T-helper 1 cell treated with Interleukin-12 subunit alpha and Interleukin-12 subunit beta and Interleukin-4 antibody, amounts not matched to agents 30 μg/mL and 1 μg/mL, for 36 hours (primary cell): ENCODE results near the gene OTUB2.

Experiments
- H3K27ac Mint-ChIP-seq: one replicate; pipeline ENCODE4 v1.8.0; 2021; ENCODE audit warnings: mild to moderate bottlenecking, mixed read lengths
- H3K27me3 Mint-ChIP-seq: one replicate; pipeline ENCODE4 v1.8.0; 2021; ENCODE audit warnings: low read depth, mixed read lengths
- H3K36me3 Mint-ChIP-seq: one replicate; pipeline ENCODE4 v1.8.0; 2021; ENCODE audit warnings: low read depth, mixed read lengths
- H3K4me1 Mint-ChIP-seq: one replicate; pipeline ENCODE4 v1.8.0; 2021; ENCODE audit warnings: low read depth, mixed read lengths
- H3K4me3 Mint-ChIP-seq: one replicate; pipeline ENCODE4 v1.8.0; 2021; ENCODE audit warnings: mild to moderate bottlenecking, moderate library complexity, mixed read lengths
- H3K9me3 Mint-ChIP-seq: one replicate; pipeline ENCODE4 v1.8.0; 2021; ENCODE audit warnings: mixed read lengths

The OTUB2 gene

DNA sequence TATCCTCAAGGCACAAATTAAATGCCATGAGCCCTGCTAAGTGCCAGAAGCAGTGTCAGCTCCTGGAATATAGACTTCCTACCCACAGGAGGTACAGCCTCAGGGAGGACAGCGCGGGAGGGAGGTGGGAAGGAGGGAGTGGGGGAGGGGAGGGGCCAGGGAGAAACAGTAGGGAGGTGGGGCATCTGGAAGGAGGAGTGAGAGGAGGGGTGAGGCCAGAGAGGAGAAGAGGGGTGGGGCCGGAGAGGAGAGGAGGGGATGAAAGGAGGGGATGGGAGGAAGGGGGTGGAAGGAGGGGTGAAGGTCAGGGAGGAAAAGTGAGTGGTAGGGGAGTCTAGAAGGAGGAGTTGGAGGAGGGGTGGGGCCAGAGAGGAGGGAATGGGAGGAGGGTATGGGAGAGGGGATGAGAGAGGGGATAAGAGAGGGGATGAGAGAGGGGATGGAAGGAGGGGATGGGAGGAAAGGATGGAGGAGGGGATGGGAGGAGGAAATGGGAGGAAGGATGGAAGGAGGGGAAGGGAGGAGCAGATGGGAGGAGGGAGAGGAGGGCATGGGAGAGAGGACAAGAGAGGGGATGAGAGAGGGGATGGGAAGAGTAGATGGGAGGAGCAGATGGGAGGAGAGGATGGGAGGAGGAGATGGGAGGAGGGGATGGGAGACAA lies 38.2 kb upstream of the OTUB2 start:
- Mint-ChIP-seq H3K4me1 (peaks cover 9% of the 10 kb centered on the region), H3K4me3 (no peak overlapping the region), H3K36me3 (no peaks in the 10 kb centered on the region), H3K27me3 (no peaks in the 10 kb centered on the region), H3K9me3 (no peaks in the 10 kb centered on the region), H3K27ac (no peak overlapping the region)

DNA sequence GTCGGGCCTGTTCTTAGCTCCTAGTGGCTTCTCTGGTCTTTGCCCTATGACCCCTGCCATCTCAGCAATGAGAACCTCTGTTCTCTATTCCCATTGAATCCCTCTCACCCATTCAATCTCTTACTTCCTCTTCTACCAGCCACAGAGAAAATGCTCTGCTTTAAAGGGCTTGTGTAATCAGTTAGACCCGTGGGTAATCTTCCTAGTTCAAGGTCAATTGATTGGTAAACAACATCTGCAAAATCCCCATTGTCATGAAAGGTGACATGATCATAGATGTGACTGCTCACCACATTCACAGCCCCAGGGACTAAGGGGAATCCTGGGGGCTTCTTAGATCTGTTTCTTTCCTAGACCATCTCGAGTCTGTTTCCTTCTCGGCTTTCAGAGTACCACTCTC lies 36.2 kb upstream of the OTUB2 start:
- peaks cover 9% of the 10 kb centered on the region for H3K4me1 Mint-ChIP-seq
- no peaks in the 10 kb centered on the region for H3K36me3 Mint-ChIP-seq
- H3K27me3 Mint-ChIP-seq: no peaks in the 10 kb centered on the region
- H3K9me3 Mint-ChIP-seq: no peaks in the 10 kb centered on the region
- H3K4me3 Mint-ChIP-seq: no peak overlapping the region
- H3K27ac Mint-ChIP-seq: no peak overlapping the region

DNA sequence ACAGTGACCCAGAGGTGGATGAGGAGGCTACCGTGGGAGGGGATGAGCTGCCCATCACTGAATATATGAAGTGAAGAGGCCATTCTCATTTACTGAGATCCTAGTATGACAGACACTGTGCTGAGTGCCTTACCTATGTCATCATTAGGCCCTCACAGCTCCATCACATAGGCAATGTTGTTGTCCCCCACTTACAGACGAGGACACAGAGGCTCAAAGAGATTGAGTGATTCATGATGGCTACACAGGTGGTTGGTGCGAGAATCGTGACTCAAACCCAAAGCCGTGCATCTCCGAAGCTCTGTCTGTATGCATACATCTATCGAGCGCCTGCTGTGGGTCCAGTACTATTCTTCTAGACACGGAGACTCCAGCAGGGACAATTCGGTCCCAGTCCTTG lies 34.9 kb upstream of the OTUB2 start:
- no peak overlapping the region for H3K4me3 Mint-ChIP-seq
- H3K9me3 Mint-ChIP-seq: no peaks in the 10 kb centered on the region
- H3K27me3 Mint-ChIP-seq: no peaks in the 10 kb centered on the region
- H3K4me1 Mint-ChIP-seq: peaks cover 12% of the 10 kb centered on the region
- no peaks in the 10 kb centered on the region for H3K36me3 Mint-ChIP-seq
- H3K27ac Mint-ChIP-seq: no peak overlapping the region

DNA sequence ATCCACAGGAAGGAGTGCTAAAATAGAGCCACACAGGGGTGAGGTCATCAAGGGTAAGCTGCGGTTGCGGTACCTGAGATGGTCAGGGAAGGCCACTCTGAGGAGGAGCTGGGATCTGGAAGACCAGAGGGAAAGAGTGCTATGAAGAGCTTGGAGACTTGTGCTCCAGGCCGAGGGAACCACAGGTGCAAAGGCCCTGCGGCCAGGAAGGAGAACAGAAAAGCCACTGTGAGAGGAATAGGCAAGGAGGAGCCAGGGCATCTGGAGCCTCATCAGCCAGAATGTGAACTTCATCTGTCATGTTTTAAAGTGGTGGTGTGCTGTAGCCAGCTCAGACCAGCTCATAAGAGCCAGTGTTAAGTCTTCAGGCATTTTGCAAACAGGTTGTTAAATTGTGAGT lies 34.5 kb upstream of the OTUB2 start:
- Mint-ChIP-seq H3K36me3 (no peaks in the 10 kb centered on the region), H3K27ac (no peak overlapping the region), H3K9me3 (no peaks in the 10 kb centered on the region), H3K4me1 (peaks cover 12% of the 10 kb centered on the region), H3K4me3 (no peak overlapping the region), H3K27me3 (no peaks in the 10 kb centered on the region)

DNA sequence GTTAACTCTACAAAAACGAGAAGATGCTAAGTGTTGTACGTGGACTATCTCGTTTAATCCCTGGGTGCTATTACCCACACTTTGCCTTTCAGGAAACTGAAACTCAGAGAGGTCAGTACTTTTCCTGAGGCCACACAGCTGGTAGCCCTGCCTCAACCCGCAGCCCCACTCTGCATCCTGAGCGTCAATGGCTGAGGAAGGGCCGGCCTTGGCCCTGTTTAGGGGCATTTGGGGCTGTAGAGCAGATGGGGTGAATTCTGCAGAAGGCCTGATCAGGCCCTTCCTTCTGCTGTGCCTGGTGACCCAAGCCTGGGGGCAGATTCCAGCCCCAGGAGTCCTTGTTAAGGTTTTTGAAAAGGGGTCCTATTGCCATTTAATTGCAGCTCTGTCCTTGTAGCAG lies 32.8 kb upstream of the OTUB2 start:
- Mint-ChIP-seq H3K9me3 (no peaks in the 10 kb centered on the region), H3K27me3 (no peaks in the 10 kb centered on the region), H3K4me3 (no peak overlapping the region), H3K4me1 (peaks cover 25% of the 10 kb centered on the region), H3K27ac (no peak overlapping the region), H3K36me3 (no peaks in the 10 kb centered on the region)

DNA sequence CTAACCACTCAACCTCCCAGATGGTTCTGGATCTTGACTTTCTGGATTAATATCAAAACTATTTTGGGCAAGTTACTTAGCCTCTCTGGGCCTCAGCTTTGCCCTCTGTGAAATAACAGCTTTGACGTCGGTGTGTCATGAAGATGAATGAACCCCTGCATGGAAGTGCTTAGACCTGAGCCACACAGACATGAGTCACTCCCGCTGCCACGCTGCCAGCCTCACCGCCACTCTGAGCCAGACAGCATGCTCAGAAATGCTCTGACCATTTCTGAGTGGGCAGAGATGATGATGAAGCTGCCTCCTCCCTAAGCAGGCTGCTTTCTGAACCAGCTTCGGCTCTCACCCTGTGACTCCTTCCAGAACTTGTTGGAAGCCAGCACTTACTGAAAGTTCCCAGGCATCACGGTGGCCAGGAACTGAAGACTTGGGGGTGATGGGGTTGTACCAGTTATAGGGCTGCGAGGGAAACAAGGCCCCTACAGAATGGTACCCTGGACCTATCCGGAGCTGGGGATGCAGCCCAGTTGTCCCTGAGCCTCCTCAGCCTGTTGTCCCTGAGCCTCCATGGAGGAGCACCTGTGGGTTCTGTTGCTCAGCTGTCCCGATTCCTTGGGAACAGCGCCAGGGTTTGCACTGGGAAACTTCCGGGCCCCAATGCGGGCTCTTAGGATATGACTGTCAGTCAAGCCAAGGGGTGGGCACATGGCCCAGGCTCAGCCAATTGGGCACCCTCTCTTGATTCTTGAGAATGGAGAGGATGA lies 31.0 kb upstream of the OTUB2 start:
- peaks cover 26% of the 10 kb centered on the region for H3K4me1 Mint-ChIP-seq
- no peaks in the 10 kb centered on the region for H3K9me3 Mint-ChIP-seq
- H3K4me3 Mint-ChIP-seq: no peak overlapping the region
- H3K27me3 Mint-ChIP-seq: no peaks in the 10 kb centered on the region
- H3K36me3 Mint-ChIP-seq: no peaks in the 10 kb centered on the region
- H3K27ac Mint-ChIP-seq: no peak overlapping the region

DNA sequence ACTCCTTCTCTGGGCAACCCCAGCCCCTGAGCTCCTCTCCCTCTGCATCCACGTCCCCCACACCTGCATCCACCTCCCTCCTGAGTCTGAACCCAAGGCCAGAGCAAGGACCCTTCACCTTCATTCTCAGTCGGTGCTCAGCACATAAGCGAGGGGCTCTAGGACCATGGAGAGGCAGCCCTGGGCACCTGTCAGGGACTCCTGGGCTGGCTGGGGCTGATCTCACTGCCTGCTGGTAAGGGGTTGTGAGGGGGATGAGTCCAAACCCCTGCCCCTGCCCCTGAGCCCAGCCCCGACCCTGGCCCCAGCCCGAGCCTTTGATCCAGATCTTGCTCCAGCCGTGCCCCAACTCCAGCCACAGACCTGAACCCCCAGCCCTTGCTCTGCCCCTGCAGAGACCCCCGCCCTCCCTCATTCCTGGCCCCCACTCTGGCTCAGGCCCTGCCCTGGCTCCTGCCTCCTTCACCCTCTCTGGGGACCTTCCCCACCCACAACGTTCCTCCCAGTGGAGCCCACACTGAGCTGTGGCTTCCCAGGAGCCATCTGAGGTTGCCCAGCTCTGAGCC lies 29.9 kb upstream of the OTUB2 start:
- H3K27me3 Mint-ChIP-seq: no peaks in the 10 kb centered on the region
- H3K9me3 Mint-ChIP-seq: no peaks in the 10 kb centered on the region
- no peak overlapping the region for H3K27ac Mint-ChIP-seq
- H3K4me1 Mint-ChIP-seq: peaks cover 21% of the 10 kb centered on the region
- H3K4me3 Mint-ChIP-seq: no peak overlapping the region
- H3K36me3 Mint-ChIP-seq: no peaks in the 10 kb centered on the region

DNA sequence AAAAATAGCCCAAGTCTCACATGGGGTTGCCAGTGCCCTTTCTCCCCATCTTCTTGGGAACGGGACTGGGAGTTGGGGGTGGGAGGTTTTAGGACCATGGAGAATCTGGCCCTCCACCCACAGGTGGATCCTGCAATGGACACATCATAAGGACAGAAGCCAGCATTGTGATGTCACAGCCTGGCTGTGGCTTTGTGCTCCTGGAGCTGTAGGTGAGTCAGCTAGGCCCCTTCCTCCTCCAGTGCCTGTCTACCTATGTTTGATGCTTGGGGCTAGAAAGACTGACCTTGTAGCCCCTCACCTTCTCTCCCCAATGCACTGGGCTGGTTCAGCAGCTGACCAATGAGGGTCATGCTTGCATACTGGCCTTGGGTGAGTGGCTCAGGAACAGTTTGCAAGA lies 29.1 kb upstream of the OTUB2 start, which contains the start of gene CCDC197:
Gene CCDC197, plus strand, starts transcription at position 220 of the 400 bp plus-strand sequence. CDS start 831 bp downstream, outside the sequence.
- no peak within 1 kb of the TSS for H3K4me3 Mint-ChIP-seq
- no peaks in the 10 kb centered on the region for H3K9me3 Mint-ChIP-seq
- no peaks in the 10 kb centered on the region for H3K36me3 Mint-ChIP-seq
- peak within 1 kb of the TSS; percentile 47 for H3K27ac Mint-ChIP-seq
- peaks cover 29% of the 10 kb centered on the region for H3K4me1 Mint-ChIP-seq
- no peaks in the 10 kb centered on the region for H3K27me3 Mint-ChIP-seq

DNA sequence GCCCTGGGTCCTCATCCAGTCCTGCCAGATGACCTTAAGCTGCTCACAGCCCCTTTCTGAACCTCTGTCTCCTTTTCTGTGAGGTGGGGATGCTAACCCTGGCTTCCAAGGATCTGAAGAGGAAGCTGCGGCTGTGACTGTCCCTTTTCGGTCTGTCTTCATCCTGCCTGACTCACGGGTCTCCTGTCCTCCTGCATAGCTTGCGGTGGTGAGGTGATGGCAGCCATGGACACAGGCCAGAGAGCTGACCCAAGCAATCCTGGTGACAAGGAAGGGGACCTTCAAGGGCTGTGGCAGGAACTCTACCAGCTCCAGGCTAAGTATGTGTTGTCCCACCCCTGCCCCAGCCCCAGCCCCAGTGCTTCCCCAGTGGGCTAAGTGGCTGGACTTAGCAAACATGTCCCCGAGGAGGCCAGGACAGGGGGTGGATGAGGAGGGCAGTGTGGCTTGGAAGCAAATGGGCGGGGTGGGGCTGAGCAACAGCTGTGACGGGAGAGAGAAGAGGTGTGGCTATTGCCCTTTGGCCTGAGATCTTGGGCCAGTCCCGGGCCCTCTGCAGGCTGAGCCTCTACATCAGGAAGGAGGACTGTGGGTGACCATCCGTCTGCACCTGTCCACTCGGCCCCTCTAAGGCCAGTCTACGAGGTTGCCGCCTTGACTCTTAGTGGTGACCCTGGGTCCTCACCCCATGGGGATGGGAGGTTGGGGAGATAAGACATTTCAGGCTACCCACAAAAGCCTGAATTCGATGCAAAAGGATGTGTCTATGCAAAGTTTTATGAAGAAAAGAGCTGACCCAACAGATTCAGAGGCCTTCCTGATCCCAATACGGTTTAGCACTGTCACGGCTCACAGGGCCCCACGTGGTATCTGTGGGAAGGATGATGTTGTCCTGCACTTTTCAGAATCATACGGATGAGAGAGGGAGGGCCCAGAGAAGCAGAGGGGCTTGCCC lies 27.9 kb upstream of the OTUB2 start:
- Mint-ChIP-seq H3K4me1 (peaks cover 33% of the 10 kb centered on the region), H3K9me3 (no peaks in the 10 kb centered on the region), H3K27me3 (no peaks in the 10 kb centered on the region), H3K4me3 (no peak overlapping the region), H3K27ac (peak overlapping the region; percentile 47), H3K36me3 (no peaks in the 10 kb centered on the region)

DNA sequence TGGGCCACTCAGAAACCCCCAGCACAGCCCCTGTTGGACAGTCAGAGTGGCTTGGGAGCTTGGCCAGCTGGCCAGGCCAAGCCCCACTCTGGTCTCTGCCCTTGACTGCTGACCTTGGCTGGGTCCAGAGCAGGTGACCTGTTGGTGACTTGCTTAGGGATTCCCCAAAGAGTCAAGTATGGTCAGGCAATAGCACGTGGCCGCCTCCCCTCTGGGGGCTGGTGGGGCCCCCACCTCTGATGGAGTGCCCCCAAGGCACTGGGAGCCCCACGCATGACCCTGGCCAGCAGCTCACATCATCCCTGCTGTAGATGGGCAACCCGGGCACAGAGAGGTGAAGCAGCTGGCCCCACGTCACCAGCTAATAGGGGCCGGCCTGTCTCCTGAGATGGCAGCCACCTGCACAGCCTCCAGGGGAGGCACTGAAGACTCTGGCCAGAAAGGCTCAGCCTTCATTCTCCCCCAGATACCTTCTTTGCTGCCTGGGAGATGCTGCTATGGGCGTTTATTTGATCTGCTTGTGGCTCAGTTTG lies 27.2 kb upstream of the OTUB2 start:
- Mint-ChIP-seq H3K4me1 (peaks cover 36% of the 10 kb centered on the region), H3K36me3 (no peaks in the 10 kb centered on the region), H3K4me3 (no peak overlapping the region), H3K27me3 (no peaks in the 10 kb centered on the region), H3K27ac (peak overlapping the region; percentile 5), H3K9me3 (no peaks in the 10 kb centered on the region)

DNA sequence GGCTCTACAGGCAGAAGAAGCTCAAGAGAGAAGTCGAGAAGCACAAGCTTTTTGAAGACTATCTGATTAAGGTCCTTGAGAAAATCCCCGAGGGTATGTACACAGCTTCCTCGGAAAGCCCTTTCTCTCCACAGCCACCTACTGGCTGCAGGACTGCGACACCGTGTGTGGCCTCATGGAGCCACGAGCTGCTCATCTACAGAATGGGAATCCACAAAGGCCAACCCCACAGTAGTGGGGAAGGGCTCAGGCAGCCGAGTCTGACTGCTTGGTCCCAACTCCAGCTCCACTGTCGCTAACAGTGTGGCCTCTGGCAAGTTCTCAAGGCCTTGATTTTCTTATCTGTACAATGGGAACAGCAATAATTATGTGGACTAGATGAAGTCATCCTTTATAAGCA lies 26.6 kb upstream of the OTUB2 start:
- H3K27ac Mint-ChIP-seq: no peak overlapping the region
- no peaks in the 10 kb centered on the region for H3K9me3 Mint-ChIP-seq
- no peak overlapping the region for H3K4me3 Mint-ChIP-seq
- no peaks in the 10 kb centered on the region for H3K27me3 Mint-ChIP-seq
- peaks cover 36% of the 10 kb centered on the region for H3K4me1 Mint-ChIP-seq
- no peaks in the 10 kb centered on the region for H3K36me3 Mint-ChIP-seq

DNA sequence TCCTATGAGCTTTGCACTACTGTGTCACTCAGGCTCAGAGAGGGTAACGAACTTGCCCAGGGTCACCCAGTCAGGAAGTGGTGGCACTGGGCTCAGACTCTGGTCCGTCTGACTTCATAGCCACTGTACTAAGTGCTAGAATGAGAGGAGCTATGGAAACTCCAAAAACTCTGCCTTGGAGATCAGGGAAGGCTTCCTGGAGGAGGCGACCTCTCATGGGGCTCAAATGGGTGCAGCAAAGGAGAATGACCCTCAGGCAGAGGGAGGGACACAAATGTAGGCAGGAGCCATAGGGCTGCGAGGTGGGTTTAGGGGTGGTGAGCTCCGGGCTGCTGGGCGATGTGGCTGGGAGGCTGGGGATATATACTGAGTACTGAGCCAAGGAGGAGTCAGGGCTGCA lies 25.9 kb upstream of the OTUB2 start:
- H3K27me3 Mint-ChIP-seq: peaks cover 3% of the 10 kb centered on the region
- no peaks in the 10 kb centered on the region for H3K36me3 Mint-ChIP-seq
- peaks cover 40% of the 10 kb centered on the region for H3K4me1 Mint-ChIP-seq
- no peak overlapping the region for H3K4me3 Mint-ChIP-seq
- no peaks in the 10 kb centered on the region for H3K9me3 Mint-ChIP-seq
- peak overlapping the region; percentile 33 for H3K27ac Mint-ChIP-seq

DNA sequence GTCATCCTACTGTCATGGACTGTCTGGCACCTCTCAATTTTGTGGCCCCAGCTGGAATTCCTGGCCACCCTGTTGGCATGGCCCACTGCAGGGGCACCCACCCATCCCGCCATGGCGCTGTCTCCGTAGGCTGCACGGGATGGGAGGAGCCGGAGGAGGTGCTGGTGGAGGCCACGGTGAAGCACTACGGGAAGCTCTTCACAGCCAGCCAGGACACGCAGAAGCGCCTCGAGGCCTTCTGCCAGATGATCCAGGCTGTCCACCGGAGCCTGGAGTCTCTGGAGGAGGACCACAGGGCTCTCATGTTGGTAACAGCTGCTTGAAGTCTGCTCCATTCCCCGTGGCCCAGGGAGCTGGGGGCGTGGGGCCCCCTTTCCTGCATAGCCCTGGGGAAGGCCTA lies 25.1 kb upstream of the OTUB2 start:
- H3K4me1 Mint-ChIP-seq: peaks cover 37% of the 10 kb centered on the region
- H3K27ac Mint-ChIP-seq: no peak overlapping the region
- H3K36me3 Mint-ChIP-seq: no peaks in the 10 kb centered on the region
- H3K4me3 Mint-ChIP-seq: no peak overlapping the region
- peaks cover 6% of the 10 kb centered on the region for H3K27me3 Mint-ChIP-seq
- H3K9me3 Mint-ChIP-seq: no peaks in the 10 kb centered on the region
